CD4-positive, alpha-beta memory T cell (primary cell): ENCODE results near the gene KCNE3. TPM values are rescaled to one million over a fixed set of nuclear protein-coding genes. Genes with fewer than 3 reads are reported as not detected.

Source experiments
- CTCF ChIA-PET: fragments of 350-600 bp; sonication (Branson Sonifier 250); formaldehyde crosslinking; loops from one replicate; lab custom pipeline; 2021; ENCODE audit warnings: inconsistent platforms; ENCODE audit not compliant: partially characterized antibody; lab: Charles Lee
- POLR2A ChIA-PET: fragments of 350-600 bp; sonication (Branson Sonifier 250); formaldehyde crosslinking; loops from one replicate; lab custom pipeline; 2021; ENCODE audit not compliant: partially characterized antibody; lab: Charles Lee
- DNase-seq, 5 donors: peaks; one replicate each; pipeline versions ENCODE4 v3.0.0 to v3.0.0-alpha.2; 2020 to 2022; ENCODE audit warnings: mixed read lengths in 1 of 5
- H3K27ac ChIP-seq: one replicate; pipeline ENCODE4 v1.7.0; 2013; ENCODE audit warnings: low read depth, low read length
- H3K27me3 ChIP-seq: 2 replicates; pipeline ENCODE4 v1.7.0; 2013; ENCODE audit warnings: mild to moderate bottlenecking, low read length, moderate library complexity; ENCODE audit not compliant: insufficient read depth
- H3K36me3 ChIP-seq: 2 replicates; pipeline ENCODE4 v1.7.0; 2013; ENCODE audit warnings: mild to moderate bottlenecking, low read length, moderate library complexity; ENCODE audit not compliant: insufficient read depth
- H3K4me1 ChIP-seq: 2 replicates; pipeline ENCODE4 v1.7.0; 2013; ENCODE audit warnings: mild to moderate bottlenecking, low read length, moderate library complexity; ENCODE audit not compliant: insufficient read depth
- H3K4me3 ChIP-seq, 2 donors: one replicate each; pipeline ENCODE4 v1.7.0; 2013; ENCODE audit warnings: low read length in 2 of 2, mild to moderate bottlenecking in 1 of 2
- H3K9me3 ChIP-seq, 2 donors: one replicate each; pipeline ENCODE4 v1.7.0; 2013; ENCODE audit warnings: low read length in 2 of 2, control low read depth in 1 of 2; ENCODE audit not compliant: control insufficient read depth in 1 of 2
- H3K27ac Mint-ChIP-seq, 7 donors: one replicate each; pipeline ENCODE4 v1.8.0; 2020 to 2021; ENCODE audit warnings: mixed read lengths in 7 of 7, mild to moderate bottlenecking in 6 of 7, inconsistent platforms in 3 of 7, moderate library complexity in 3 of 7
- H3K27me3 Mint-ChIP-seq, 2 donors: one replicate each; pipeline ENCODE4 v1.8.0; 2020 to 2021; ENCODE audit warnings: mixed read lengths in 2 of 2
- H3K36me3 Mint-ChIP-seq, 2 donors: one replicate each; pipeline ENCODE4 v1.8.0; 2020 to 2021; ENCODE audit warnings: mixed read lengths in 2 of 2, inconsistent platforms in 1 of 2, mild to moderate bottlenecking in 1 of 2
- H3K4me1 Mint-ChIP-seq, 4 donors: one replicate each; pipeline ENCODE4 v1.8.0; 2020 to 2021; ENCODE audit warnings: mixed read lengths in 4 of 4, mild to moderate bottlenecking in 1 of 4
- H3K4me3 Mint-ChIP-seq, 8 donors: one replicate each; pipeline ENCODE4 v1.8.0; 2020 to 2021; ENCODE audit warnings: mixed read lengths in 8 of 8, mild to moderate bottlenecking in 7 of 8, moderate library complexity in 6 of 8, inconsistent platforms in 3 of 8
- H3K9me3 Mint-ChIP-seq, 8 donors: one replicate each; pipeline ENCODE4 v1.8.0; 2020 to 2021; ENCODE audit warnings: mixed read lengths in 8 of 8, mild to moderate bottlenecking in 5 of 8, inconsistent platforms in 3 of 8, moderate library complexity in 1 of 8
- intact Hi-C: fragments of 100-400 bp; cut with micrococcal nuclease; formaldehyde crosslinking; loops from one replicate; pipeline ENCODE4 v1.15.1; 2023
- polyA plus RNA-seq, 2 donors: library from polyadenylated mRNA; unstranded; fragments of 300-500 nt; fragmentation: Illumina TruSeq; gene quantifications; one replicate each; pipeline ENCODE4 v1.2.3, GENCODE V29; 2021
- total RNA-seq, 2 experiments: library from RNA; stranded (reverse); gene quantifications; one replicate each; pipeline ENCODE4 v1.2.3, GENCODE V29; 2021

The KCNE3 gene
- total and polyA plus RNA-seq, 4 experiments from 2014 or later: 0.28 TPM; not detected in 3

DNA sequence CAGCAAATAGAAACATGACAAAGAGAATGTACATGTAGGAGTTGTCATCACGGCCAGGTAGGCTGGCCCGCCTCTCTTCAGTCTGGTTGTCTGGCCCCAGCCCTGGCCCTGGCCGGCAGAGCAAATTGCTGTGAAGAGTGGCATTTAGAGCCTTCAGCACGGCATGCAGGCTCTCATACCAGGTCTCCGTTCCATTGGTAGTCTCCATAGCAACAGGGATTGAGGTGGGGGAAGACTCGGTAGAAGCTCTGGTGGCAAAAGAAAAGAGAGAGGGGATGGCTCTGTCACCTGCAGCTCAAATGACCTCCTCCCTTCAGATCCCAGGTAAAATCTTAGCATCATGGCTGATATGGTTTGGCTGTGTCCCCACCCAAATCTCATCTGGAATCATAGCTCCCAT is 10.0 kb downstream of the KCNE3 start:
- H3K27ac ChIP-seq: no peak overlapping the region
- CTCF ChIA-PET: interaction anchor here (1.3 kb wide), 1 partner anchor 10 kb away, joined by 3 read pairs; no protein-coding TSS in a partner anchor

DNA sequence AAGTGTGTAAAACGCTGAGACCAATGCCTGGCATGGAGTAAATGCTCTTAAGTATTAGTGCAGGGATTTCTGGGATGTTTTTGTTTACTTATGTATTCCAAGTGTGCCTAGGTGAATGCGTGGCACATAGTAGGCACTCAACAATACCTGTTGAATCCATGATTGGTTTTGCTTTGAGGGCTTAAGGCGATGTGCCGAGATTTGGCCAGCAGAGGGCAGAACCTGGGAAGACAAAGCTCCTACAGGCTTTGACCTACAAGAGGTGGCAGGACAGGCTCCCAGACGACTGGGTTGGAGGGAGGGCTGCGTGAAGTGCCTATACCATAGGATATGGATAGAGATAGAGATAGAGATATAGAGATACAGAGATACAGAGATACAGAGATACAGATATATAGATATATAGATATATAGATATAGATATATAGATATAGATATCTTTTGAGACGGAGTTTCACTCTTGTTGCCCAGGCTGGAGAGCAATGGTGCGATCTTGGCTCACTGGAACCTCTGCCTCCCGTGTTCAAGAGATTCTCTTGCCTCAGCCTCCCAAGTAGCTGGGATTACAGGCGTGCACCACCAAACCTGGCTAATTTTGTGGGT is 13.9 kb downstream of the KCNE3 start:
- no peak overlapping the region for H3K4me3 ChIP-seq
- CTCF ChIA-PET: interaction anchor here (0.6 to 14.3 kb wide), 21 partner anchors 9 to 272 kb away, joined by 3 to 339 read pairs (median 5); partner anchors contain the start of genes LIPT2 and PGM2L1
- no peaks in the 10 kb centered on the region for H3K9me3 ChIP-seq
- no peaks in the 10 kb centered on the region for H3K4me1 ChIP-seq
- H3K27ac ChIP-seq: no peak overlapping the region
- Mint-ChIP-seq H3K9me3 (no peaks in the 10 kb centered on the region), H3K4me1 (peaks cover 0 to 4% (median 2%) of the 10 kb centered on the region in 4 donors), H3K4me3 (no peak overlapping the region), H3K27me3 (peaks cover 5 to 18% of the 10 kb centered on the region in 2 donors), H3K27ac (no peak overlapping the region), H3K36me3 (no peaks in the 10 kb centered on the region)
- intact Hi-C loops: loop anchor here (1.0 to 5.0 kb wide), 3 partner anchors 65 to 274 kb away; no protein-coding TSS in a partner anchor
- DNase-seq: peak; percentile 35 to 44 (median 38)
- H3K27me3 ChIP-seq: no peaks in the 10 kb centered on the region
- no peaks in the 10 kb centered on the region for H3K36me3 ChIP-seq
- POLR2A ChIA-PET: interaction anchor here (1.0 to 1.3 kb wide), 2 partner anchors 40 to 118 kb away, joined by 4 to 5 read pairs; partner anchors contain the start of gene LIPT2

More for the DNA sequence above, 10.0 kb downstream of the KCNE3 start:
- Mint-ChIP-seq H3K9me3 (no peaks in the 10 kb centered on the region), H3K27ac (no peak overlapping the region), H3K36me3 (no peaks in the 10 kb centered on the region), H3K4me1 (peaks cover 0 to 4% (median 2%) of the 10 kb centered on the region in 4 donors), H3K27me3 (peaks cover 5 to 7% of the 10 kb centered on the region in 2 donors), H3K4me3 (no peak overlapping the region)
- intact Hi-C loops: no loop called here
- Histone ChIP-seq H3K4me1 (no peaks in the 10 kb centered on the region), H3K36me3 (no peaks in the 10 kb centered on the region), H3K9me3 (no peaks in the 10 kb centered on the region), H3K4me3 (no peak overlapping the region), H3K27me3 (no peaks in the 10 kb centered on the region)
- POLR2A ChIA-PET: interaction anchor here (0.6 kb wide), 1 partner anchor 315 kb away, joined by 3 read pairs; no protein-coding TSS in a partner anchor
- DNase-seq: no peak

DNA sequence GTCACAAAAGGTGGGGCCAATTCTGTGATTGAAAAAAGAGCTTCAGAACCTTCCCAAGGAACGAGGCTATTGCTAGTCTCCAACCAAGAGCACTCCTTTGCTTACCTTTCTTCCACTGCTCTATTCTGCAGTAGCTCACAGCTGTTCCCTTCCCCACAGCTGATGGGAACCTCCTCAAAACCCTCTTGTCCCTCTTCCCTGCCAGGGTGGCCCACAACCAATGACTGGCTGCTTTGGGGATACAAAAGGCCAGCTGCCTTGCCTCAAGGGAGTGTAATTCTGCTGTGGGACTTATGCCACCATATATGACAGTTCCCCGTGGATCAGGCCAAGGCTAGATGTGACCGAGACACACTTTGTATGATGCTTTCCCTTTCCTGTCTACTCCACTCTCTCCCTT is 15.0 kb downstream of the KCNE3 start:
- Mint-ChIP-seq H3K4me3 (no peak overlapping the region), H3K4me1 (peaks cover 0 to 4% (median 2%) of the 10 kb centered on the region in 4 donors), H3K36me3 (no peaks in the 10 kb centered on the region), H3K27me3 (peaks cover 5 to 18% of the 10 kb centered on the region in 2 donors), H3K27ac (no peak overlapping the region), H3K9me3 (no peaks in the 10 kb centered on the region)
- Histone ChIP-seq H3K36me3 (no peaks in the 10 kb centered on the region), H3K9me3 (no peaks in the 10 kb centered on the region), H3K27me3 (no peaks in the 10 kb centered on the region), H3K27ac (no peak overlapping the region), H3K4me3 (no peak overlapping the region), H3K4me1 (no peaks in the 10 kb centered on the region)
- no peak for DNase-seq
- intact Hi-C loops: loop anchor here (5.0 kb wide), 1 partner anchor 275 kb away; no protein-coding TSS in a partner anchor
- CTCF ChIA-PET: interaction anchor here (0.7 to 14.3 kb wide), 17 partner anchors 8 to 274 kb away, joined by 3 to 339 read pairs (median 7); partner anchors contain the start of genes LIPT2 and PGM2L1
- POLR2A ChIA-PET: no interaction called here

DNA sequence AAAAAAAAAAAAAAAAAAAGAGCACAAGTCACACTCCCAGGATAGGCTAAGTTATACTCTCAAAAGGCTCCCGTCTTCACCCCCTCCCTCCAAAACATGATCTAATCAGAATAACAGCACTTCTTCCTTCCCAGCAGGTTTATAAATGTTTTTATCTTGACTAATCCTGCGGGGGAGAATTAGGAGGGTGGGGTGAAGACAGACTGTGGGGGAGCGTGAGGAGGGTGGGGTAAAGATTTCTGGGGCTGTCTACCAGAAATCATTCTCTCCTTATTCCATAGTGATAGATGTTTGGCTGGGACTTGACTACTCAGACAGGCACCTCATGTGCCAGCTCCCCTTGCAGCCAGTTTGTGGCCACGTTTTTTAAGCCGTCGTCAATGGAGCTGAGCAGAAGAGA is 17.0 kb downstream of the KCNE3 start:
- H3K4me3 ChIP-seq: no peak overlapping the region
- Mint-ChIP-seq H3K4me1 (peaks cover 0 to 4% (median 2%) of the 10 kb centered on the region in 4 donors), H3K27me3 (peaks cover 5 to 18% of the 10 kb centered on the region in 2 donors), H3K36me3 (no peaks in the 10 kb centered on the region), H3K4me3 (no peak overlapping the region), H3K27ac (peak overlapping the region in 1 of 7 donors; percentile 22), H3K9me3 (no peaks in the 10 kb centered on the region)
- intact Hi-C loops: loop anchor here (5.0 kb wide), 1 partner anchor 277 kb away; no protein-coding TSS in a partner anchor
- H3K27ac ChIP-seq: no peak overlapping the region
- H3K9me3 ChIP-seq: no peaks in the 10 kb centered on the region
- no peak for DNase-seq
- no peaks in the 10 kb centered on the region for H3K4me1 ChIP-seq
- no peaks in the 10 kb centered on the region for H3K36me3 ChIP-seq
- no peaks in the 10 kb centered on the region for H3K27me3 ChIP-seq
- POLR2A ChIA-PET: interaction anchor here (1.5 kb wide), 2 partner anchors 52 to 61 kb away, joined by 7 to 9 read pairs; partner anchors contain the start of gene PGM2L1
- CTCF ChIA-PET: interaction anchor here (0.9 to 14.3 kb wide), 20 partner anchors 9 to 198 kb away, joined by 3 to 339 read pairs (median 6); partner anchors contain the start of genes LIPT2 and PGM2L1

DNA sequence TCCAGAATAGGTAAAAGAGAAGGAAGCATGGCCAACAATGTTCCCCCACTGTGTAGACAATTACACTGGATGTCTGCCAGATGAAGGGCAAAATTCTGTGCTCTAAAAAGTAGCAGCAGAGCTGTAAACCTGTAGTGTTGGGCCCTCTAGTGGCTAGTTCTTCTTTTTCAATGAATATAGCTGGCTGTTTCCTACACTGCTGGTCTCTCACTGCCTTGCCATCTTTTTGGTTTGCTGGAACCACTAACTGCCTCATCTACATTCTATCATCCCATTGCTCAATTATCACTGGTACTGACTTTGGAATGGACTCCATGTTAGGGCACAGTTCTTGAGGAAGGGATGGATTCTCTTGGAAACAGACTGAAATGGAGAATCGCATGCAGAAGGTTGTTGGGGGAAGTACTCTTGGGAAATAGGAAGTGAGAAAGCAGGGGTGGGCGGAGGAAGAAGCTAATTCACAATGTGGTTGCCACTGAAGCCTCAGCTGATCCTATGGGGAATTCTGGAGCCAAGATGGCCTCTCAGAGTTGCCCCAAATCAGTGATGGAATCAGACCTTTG is 17.9 kb downstream of the KCNE3 start:
- H3K4me1 Mint-ChIP-seq: peaks cover 0 to 4% (median 2%) of the 10 kb centered on the region in 4 donors
- Histone ChIP-seq H3K9me3 (no peaks in the 10 kb centered on the region), H3K4me3 (no peak overlapping the region), H3K36me3 (no peaks in the 10 kb centered on the region), H3K27me3 (no peaks in the 10 kb centered on the region), H3K4me1 (no peaks in the 10 kb centered on the region), H3K27ac (no peak overlapping the region)
- H3K27ac Mint-ChIP-seq: no peak overlapping the region
- peaks cover 6 to 18% of the 10 kb centered on the region in 2 donors for H3K27me3 Mint-ChIP-seq
- no peaks in the 10 kb centered on the region for H3K36me3 Mint-ChIP-seq
- no peak overlapping the region for H3K4me3 Mint-ChIP-seq
- CTCF ChIA-PET: interaction anchor here (0.6 to 14.3 kb wide), 23 partner anchors 8 to 197 kb away, joined by 3 to 339 read pairs (median 6); partner anchors contain the start of genes LIPT2 and PGM2L1
- DNase-seq: peak; percentile 55 to 72 (median 65)
- POLR2A ChIA-PET: interaction anchor here (0.7 to 1.5 kb wide), 4 partner anchors 44 to 194 kb away, joined by 3 to 9 read pairs (median 5); partner anchors contain the start of genes LIPT2 and PGM2L1
- intact Hi-C loops: loop anchor here (1.0 kb wide), 2 partner anchors 61 to 193 kb away; no protein-coding TSS in a partner anchor
- H3K9me3 Mint-ChIP-seq: no peaks in the 10 kb centered on the region

DNA sequence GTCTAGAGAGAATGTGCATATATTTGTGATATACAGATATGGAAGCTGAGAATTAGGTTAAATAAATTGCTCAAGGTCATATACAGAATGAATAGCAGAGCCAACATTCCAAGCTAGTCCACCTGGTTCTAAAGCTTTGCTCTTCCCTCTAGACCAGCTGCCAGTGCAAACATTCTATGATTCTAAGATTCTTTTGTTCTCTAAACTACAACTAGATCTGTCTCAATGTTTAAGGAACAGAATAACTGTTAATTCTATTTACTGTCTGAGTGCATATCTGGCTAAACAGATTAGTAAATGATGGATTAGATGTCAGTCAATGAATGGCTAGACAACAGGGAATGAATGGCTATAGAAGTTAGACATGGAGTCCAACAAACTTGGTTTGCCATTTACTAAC is 19.6 kb downstream of the KCNE3 start:
- Histone ChIP-seq H3K27ac (no peak overlapping the region), H3K27me3 (no peaks in the 10 kb centered on the region), H3K4me1 (no peaks in the 10 kb centered on the region), H3K9me3 (no peaks in the 10 kb centered on the region), H3K4me3 (no peak overlapping the region), H3K36me3 (no peaks in the 10 kb centered on the region)
- Mint-ChIP-seq H3K27ac (no peak overlapping the region), H3K36me3 (no peaks in the 10 kb centered on the region), H3K4me3 (no peak overlapping the region), H3K27me3 (peaks cover 2 to 12% of the 10 kb centered on the region in 2 donors), H3K4me1 (peaks cover 0 to 2% (median 0%) of the 10 kb centered on the region in 4 donors), H3K9me3 (no peaks in the 10 kb centered on the region)
- ChIA-PET POLR2A (no interaction called here), CTCF (interaction anchor here (0.6 to 14.3 kb wide), 11 partner anchors 10 to 195 kb away, joined by 3 to 339 read pairs (median 3); partner anchors contain the start of gene PGM2L1)
- intact Hi-C loops: no loop called here
- DNase-seq: no peak
